Spleen (tissue), 11 donors: ENCODE results near the gene PARN. TPM values are rescaled to one million over a fixed set of nuclear protein-coding genes. Genes with fewer than 3 reads are reported as not detected.

Experiments used
- DNase-seq: peaks from one replicate; pipeline ENCODE4 v3.0.0-alpha.2; 2020
- H3K27ac ChIP-seq, 8 donors: fragments of 200-600 bp; sonication (generic) in 7 of 8; 1 replicate in 4 of 8; 2 replicates in 4 of 8; pipeline versions ENCODE4 v1.5.0 to v1.8.0; 2016 to 2021; ENCODE audit warnings: inconsistent platforms in 4 of 8, mild to moderate bottlenecking in 4 of 8, moderate library complexity in 1 of 8
- H3K27me3 ChIP-seq, 7 donors: fragments of 200-600 bp; sonication (generic) in 6 of 7; replicated peaks in 1 of 7; 1 replicate in 4 of 7; 2 replicates in 3 of 7; pipeline versions ENCODE4 v1.5.0 to v1.8.0; 2016 to 2021; ENCODE audit warnings: inconsistent platforms in 3 of 7, mild to moderate bottlenecking in 1 of 7
- H3K36me3 ChIP-seq, 6 donors: fragments of 200-600 bp; sonication (generic) in 5 of 6; 1 replicate in 4 of 6; 2 replicates in 2 of 6; pipeline versions ENCODE4 v1.5.0 to v1.8.0; 2016 to 2021; ENCODE audit warnings: inconsistent platforms in 2 of 6
- H3K4me1 ChIP-seq, 6 donors: fragments of 200-600 bp; sonication (generic) in 5 of 6; 1 replicate in 3 of 6; 2 replicates in 3 of 6; pipeline versions ENCODE4 v1.5.0 to v1.8.0; 2016 to 2021; ENCODE audit warnings: inconsistent platforms in 3 of 6
- H3K4me3 ChIP-seq, 8 donors: fragments of 200-600 bp; sonication (generic) in 7 of 8; 1 replicate in 4 of 8; 2 replicates in 4 of 8; pipeline versions ENCODE4 v1.5.0 to v1.8.0; 2016 to 2021; ENCODE audit warnings: inconsistent platforms in 4 of 8, mild to moderate bottlenecking in 4 of 8, moderate library complexity in 2 of 8
- H3K9me3 ChIP-seq, 8 donors: fragments of 200-600 bp; sonication (generic) in 7 of 8; 1 replicate in 4 of 8; 2 replicates in 4 of 8; pipeline versions ENCODE4 v1.5.0 to v1.8.0; 2016 to 2021; ENCODE audit warnings: inconsistent platforms in 4 of 8
- POLR2A ChIP-seq, 3 donors: fragments of 450-650 bp; IDR thresholded peaks; one replicate each; pipeline ENCODE4 v1.5.1; 2017; ENCODE audit warnings: antibody characterized with exemption in 3 of 3, mild to moderate bottlenecking in 1 of 3
- POLR2AphosphoS5 ChIP-seq, 3 donors: sonication (generic); formaldehyde crosslinking; IDR thresholded peaks; one replicate each; pipeline ENCODE4 v1.5.1; 2017; ENCODE audit warnings: antibody characterized with exemption in 3 of 3
- WGBS, 5 donors: extraction: QIAGEN DNeasy Blood & Tissue Kit in 3 of 5; methylation state at CpG; one replicate each; pipeline versions ENCODE4 v1.1.5 to v1.1.7; 2013 to 2018; 5-methylcytosine and 5-hydroxymethylcytosine counted together
- intact Hi-C: fragments of 100-400 bp; cut with DNase I; formaldehyde crosslinking; loops from one replicate; pipeline ENCODE4 v1.15.0; 2023; ENCODE audit warnings: low total_unique reads
- polyA plus RNA-seq, 3 donors: library from polyadenylated mRNA; stranded (reverse); fragments of 200-250 nt; gene quantifications; one replicate each; pipeline ENCODE4 v1.2.1, GENCODE V29; 2013
- total RNA-seq, 7 donors: library from RNA; depleted of rRNA in 3 of 7; stranded (reverse); fragments of >200 nt in 3 of 7; fragmentation: NEBNext Ultra II Directional in 4 of 7; extraction: Animal tissue kit (Norgen Biotek cat#: 25700) in 4 of 7; gene quantifications; one replicate each; pipeline versions ENCODE4 v1.1.0 to v1.2.1, GENCODE V29; 2016 to 2021
- TF ChIP-seq, protein P1 (sequence below), 11 experiments: fragments of 200-600 bp in 7 of 11; fragments of 450-650 bp in 4 of 11; sonication (generic) in 4 of 11; IDR thresholded peaks in 8 of 11; conservative IDR thresholded peaks in 3 of 11; 1 replicate in 7 of 11; 2 replicates in 4 of 11; pipeline versions ENCODE4 v1.4.0 to v1.8.0; 2016 to 2021; ENCODE audit warnings: antibody characterized with exemption in 11 of 11, inconsistent platforms in 4 of 11, mild to moderate bottlenecking in 1 of 11
- donor health status: healthy with polysubstance abuse.
- donor health status: DM: no; HTN: no; CAD: no; lungs with moderate emphysema.
- donor health status: DM: no; HTN: no; CAD: no.
- donor health status: Bipolar disorder and iron deficiency.
- donor health status: healthy.
- donor health status: DM: no; HTN: no; CAD: no.
- donor health status: DM: yes; HTN: yes; CAD: no.

PARN gene
- total and polyA plus RNA-seq, 10 donors: 10.3 to 49.0 (median 35.6) TPM

DNA sequence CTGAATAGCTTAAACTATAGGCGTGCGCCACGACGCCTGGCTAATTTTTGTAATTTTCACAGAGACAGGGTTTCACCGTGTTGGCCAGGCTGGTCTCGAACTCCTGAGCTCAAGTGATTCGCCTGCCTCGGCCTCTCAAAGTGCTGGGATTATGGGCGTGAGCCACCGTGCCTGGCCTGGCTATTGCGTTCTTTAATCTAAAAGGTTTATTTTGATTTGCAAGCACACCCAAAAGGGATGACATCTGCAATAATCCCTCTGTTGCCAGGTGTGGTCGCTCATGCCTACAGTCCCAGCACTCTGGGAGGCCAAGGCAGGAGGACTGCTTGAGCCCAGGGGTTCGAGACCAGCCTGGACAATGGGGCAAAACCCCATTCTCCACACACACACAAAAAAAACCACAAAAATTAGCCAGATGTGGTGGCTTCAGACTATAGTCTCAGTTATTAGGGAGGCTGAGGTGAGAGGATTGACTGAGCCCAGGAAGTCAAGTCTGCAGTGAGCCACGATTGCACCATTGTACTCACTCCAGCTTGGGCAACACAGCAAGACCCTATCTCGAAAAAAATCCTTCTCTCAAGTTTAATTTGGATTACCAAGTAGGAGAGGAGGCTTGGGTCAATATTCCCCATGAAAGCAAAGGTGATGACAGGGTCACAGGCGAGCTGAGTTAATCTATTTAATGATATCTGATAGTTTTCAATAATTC, 144.1 kb downstream of the PARN start:
- intact Hi-C loops: no loop called here
- Histone ChIP-seq H3K36me3 (peaks cover 0 to 41% (median 13%) of the 10 kb centered on the region in 6 donors), H3K4me3 (no peak overlapping the region), H3K27me3 (no peaks in the 10 kb centered on the region), H3K27ac (peak overlapping the region in 5 of 8 donors; percentile 55 to 79 (median 66)), H3K4me1 (peaks cover 0 to 37% (median 16%) of the 10 kb centered on the region in 6 donors), H3K9me3 (no peaks in the 10 kb centered on the region)
- no peak for DNase-seq
- WGBS, 5 donors: 92 to 95% (median 94%) methylated on average over 14 to 16 of the region's 16 CpGs
- TF ChIP-seq, protein P1, sequence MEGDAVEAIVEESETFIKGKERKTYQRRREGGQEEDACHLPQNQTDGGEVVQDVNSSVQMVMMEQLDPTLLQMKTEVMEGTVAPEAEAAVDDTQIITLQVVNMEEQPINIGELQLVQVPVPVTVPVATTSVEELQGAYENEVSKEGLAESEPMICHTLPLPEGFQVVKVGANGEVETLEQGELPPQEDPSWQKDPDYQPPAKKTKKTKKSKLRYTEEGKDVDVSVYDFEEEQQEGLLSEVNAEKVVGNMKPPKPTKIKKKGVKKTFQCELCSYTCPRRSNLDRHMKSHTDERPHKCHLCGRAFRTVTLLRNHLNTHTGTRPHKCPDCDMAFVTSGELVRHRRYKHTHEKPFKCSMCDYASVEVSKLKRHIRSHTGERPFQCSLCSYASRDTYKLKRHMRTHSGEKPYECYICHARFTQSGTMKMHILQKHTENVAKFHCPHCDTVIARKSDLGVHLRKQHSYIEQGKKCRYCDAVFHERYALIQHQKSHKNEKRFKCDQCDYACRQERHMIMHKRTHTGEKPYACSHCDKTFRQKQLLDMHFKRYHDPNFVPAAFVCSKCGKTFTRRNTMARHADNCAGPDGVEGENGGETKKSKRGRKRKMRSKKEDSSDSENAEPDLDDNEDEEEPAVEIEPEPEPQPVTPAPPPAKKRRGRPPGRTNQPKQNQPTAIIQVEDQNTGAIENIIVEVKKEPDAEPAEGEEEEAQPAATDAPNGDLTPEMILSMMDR (IDR thresholded peaks at IDR 0.05 in 8 of 11, conservative IDR thresholded peaks at IDR 0.05 in 3 of 11): no peak
- TF ChIP-seq POLR2AphosphoS5 (IDR thresholded peaks at IDR 0.05): no peak
- TF ChIP-seq POLR2A (IDR thresholded peaks at IDR 0.05): no peak

DNA sequence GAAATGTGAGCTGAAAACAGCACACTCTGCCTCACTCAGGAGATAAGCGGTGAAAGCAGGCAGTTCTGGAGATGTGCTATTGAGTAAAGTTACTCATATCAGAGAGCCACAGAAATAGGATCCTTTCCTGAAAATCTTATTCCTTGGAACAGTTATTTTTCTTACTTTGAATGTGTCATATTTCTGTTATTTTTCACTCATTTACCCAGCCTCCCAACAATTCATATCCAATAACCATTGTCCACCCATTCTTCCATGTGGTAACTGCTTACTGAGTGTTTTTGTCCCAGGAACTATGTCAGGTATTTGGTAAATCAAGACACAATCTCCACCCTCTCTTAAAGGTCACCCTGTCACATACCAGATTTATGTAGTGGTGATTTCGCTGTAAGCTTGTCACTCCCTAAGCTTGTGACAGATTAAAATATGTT, 144.9 kb downstream of the PARN start:
- Histone ChIP-seq H3K27ac (no peak overlapping the region), H3K9me3 (peaks cover 0 to 6% (median 0%) of the 10 kb centered on the region in 8 donors), H3K27me3 (no peaks in the 10 kb centered on the region), H3K4me1 (peaks cover 0 to 33% (median 16%) of the 10 kb centered on the region in 6 donors), H3K4me3 (no peak overlapping the region), H3K36me3 (peaks cover 0 to 49% (median 19%) of the 10 kb centered on the region in 6 donors)
- 94 to 100% (median 98%) methylated on average over 2 of the region's 2 CpGs for WGBS, 5 donors
- intact Hi-C loops: no loop called here
- DNase-seq: no peak
- TF ChIP-seq, protein P1 (IDR thresholded peaks at IDR 0.05 in 8 of 11, conservative IDR thresholded peaks at IDR 0.05 in 3 of 11): no peak
- TF ChIP-seq POLR2AphosphoS5 (IDR thresholded peaks at IDR 0.05): no peak

DNA sequence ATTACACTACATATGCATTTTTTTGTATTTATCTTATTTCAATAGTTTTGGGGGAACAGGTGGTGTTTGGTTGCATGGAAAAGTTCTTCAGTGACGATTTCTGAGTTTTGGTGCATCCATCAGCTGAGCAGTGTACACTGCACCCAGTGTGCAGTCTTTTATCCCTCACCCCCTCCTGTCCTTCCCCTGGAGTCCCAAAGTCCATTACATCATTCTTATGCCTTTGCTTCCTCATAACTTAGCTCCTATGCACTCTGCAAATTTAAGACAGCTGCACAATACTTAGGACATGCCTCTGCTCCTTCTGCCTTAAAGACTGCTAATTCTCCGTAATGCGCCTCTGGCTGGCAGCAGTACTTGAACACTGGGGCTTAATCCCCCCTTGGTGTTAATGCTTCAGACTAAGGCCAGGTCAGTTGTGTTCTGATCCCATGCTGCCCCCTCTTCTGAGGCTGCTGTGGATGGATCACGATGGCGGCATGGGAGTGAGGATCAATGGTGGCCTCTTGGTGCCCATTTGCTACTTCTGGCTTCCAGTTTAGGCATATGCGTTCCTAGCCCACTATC, 146.2 kb downstream of the PARN start:
- H3K36me3 ChIP-seq: peaks cover 0 to 62% (median 27%) of the 10 kb centered on the region in 6 donors
- no peaks in the 10 kb centered on the region for H3K27me3 ChIP-seq
- H3K9me3 ChIP-seq: peaks cover 0 to 10% (median 3%) of the 10 kb centered on the region in 8 donors
- intact Hi-C loops: no loop called here
- no peak overlapping the region for H3K27ac ChIP-seq
- no peak for TF ChIP-seq POLR2A (IDR thresholded peaks at IDR 0.05)
- peaks cover 0 to 26% (median 16%) of the 10 kb centered on the region in 6 donors for H3K4me1 ChIP-seq
- WGBS, 5 donors: 80 to 99% (median 97%) methylated on average over 6 of the region's 6 CpGs
- no peak overlapping the region for H3K4me3 ChIP-seq
- DNase-seq: no peak

DNA sequence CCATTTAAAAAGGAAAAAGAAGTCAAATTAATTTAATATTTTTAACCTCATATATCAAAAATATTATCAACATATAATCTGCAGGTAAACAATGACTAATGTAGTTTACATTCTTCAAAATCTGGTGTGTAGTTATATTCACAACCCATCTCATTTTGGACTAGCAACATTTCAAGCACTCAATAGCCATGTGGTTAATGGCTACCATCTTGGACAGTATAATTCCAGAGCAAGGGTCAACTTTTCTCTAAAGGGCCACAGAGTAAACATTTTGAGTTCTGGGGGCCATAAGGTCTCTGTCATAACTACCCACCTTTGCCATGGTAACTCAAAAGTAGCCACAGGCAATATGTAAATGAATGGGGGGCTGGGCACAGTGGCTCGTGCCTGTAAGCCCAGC, 153.9 kb downstream of the PARN start:
- intact Hi-C loops: no loop called here
- Histone ChIP-seq H3K9me3 (peaks cover 0 to 17% (median 11%) of the 10 kb centered on the region in 8 donors), H3K4me1 (no peaks in the 10 kb centered on the region), H3K36me3 (peaks cover 0 to 69% (median 17%) of the 10 kb centered on the region in 6 donors), H3K27me3 (no peaks in the 10 kb centered on the region), H3K4me3 (no peak overlapping the region), H3K27ac (no peak overlapping the region)
- DNase-seq: no peak
- TF ChIP-seq POLR2A (IDR thresholded peaks at IDR 0.05): no peak
- TF ChIP-seq, protein P1 (IDR thresholded peaks at IDR 0.05 in 8 of 11, conservative IDR thresholded peaks at IDR 0.05 in 3 of 11): no peak
- no peak for TF ChIP-seq POLR2AphosphoS5 (IDR thresholded peaks at IDR 0.05)
- WGBS, 5 donors: 91 to 100% (median 95%) methylated on average over 1 of the region's 1 CpG
